Karpas-422 (cell line): ENCODE data around the gene NTSR1. TPM values are rescaled to one million over a fixed set of nuclear protein-coding genes. Genes with fewer than 3 reads are reported as not detected.

Experiments used
- DNase-seq: peaks from one replicate; pipeline ENCODE4 v3.0.0-alpha.2; 2015
- H2AFZ ChIP-seq: fragments of 200-600 bp; sonication (generic); 2 replicates; pipeline ENCODE4 v1.6.1; 2014; ENCODE audit warnings: antibody characterized with exemption, low read length, mixed read lengths
- H3K27ac ChIP-seq: fragments of 200-600 bp; sonication (generic); 2 replicates; pipeline ENCODE4 v1.5.1; 2014; ENCODE audit warnings: mild to moderate bottlenecking, low read length, moderate library complexity
- H3K27me3 ChIP-seq: fragments of 200-600 bp; sonication (generic); 2 replicates; pipeline ENCODE4 v1.6.1; 2014; ENCODE audit warnings: low read length, mixed read lengths
- H3K36me3 ChIP-seq: fragments of 200-600 bp; sonication (generic); 2 replicates; pipeline ENCODE4 v1.6.1; 2014; ENCODE audit warnings: low read length, mixed read lengths; ENCODE audit not compliant: insufficient read depth
- H3K4me1 ChIP-seq: fragments of 200-600 bp; sonication (generic); 2 replicates; pipeline ENCODE4 v1.6.1; 2014; ENCODE audit warnings: mild to moderate bottlenecking, low read length, mixed read lengths
- H3K4me2 ChIP-seq: fragments of 200-600 bp; sonication (generic); 2 replicates; pipeline ENCODE4 v1.6.1; 2014; ENCODE audit warnings: low read length, low read depth, mild to moderate bottlenecking; ENCODE audit not compliant: poor library complexity, severe bottlenecking
- H3K4me3 ChIP-seq: fragments of 200-600 bp; sonication (generic); 2 replicates; pipeline ENCODE4 v1.5.1; 2014; ENCODE audit warnings: mild to moderate bottlenecking, antibody characterized with exemption, low read length, mixed read lengths
- H3K79me2 ChIP-seq: fragments of 200-600 bp; sonication (generic); 2 replicates; pipeline ENCODE4 v1.6.1; 2014; ENCODE audit warnings: mild to moderate bottlenecking, low read length, mixed read lengths
- H3K9ac ChIP-seq: fragments of 200-600 bp; sonication (generic); 2 replicates; pipeline ENCODE4 v1.6.0; 2014; ENCODE audit warnings: low read length
- H3K9me2 ChIP-seq: fragments of 200-600 bp; sonication (generic), shearing (Covaris generic); replicated peaks from 2 replicates; pipeline ENCODE4 v1.6.0; 2014; ENCODE audit warnings: mild to moderate bottlenecking, low read length, moderate library complexity; ENCODE audit not compliant: insufficient read depth
- H3K9me3 ChIP-seq: fragments of 300-700, 200-600 bp; sonication (generic); 2 replicates; pipeline ENCODE4 v1.6.1; 2014; ENCODE audit warnings: low read length, mixed read lengths
- H4K20me1 ChIP-seq: fragments of 200-600 bp; sonication (generic); 2 replicates; pipeline ENCODE4 v1.6.1; 2014; ENCODE audit warnings: mild to moderate bottlenecking, antibody characterized with exemption, low read length, low read depth; ENCODE audit not compliant: insufficient read depth
- total RNA-seq: library from RNA; depleted of rRNA; stranded (reverse); fragments of >200 nt; shearing (Covaris generic); gene quantifications from 2 replicates; pipeline ENCODE4 v1.2.3, GENCODE V29; 2014; ENCODE audit warnings: low replicate concordance

Gene NTSR1
- total RNA-seq, 1 experiment from 2014 or later: not detected

DNA sequence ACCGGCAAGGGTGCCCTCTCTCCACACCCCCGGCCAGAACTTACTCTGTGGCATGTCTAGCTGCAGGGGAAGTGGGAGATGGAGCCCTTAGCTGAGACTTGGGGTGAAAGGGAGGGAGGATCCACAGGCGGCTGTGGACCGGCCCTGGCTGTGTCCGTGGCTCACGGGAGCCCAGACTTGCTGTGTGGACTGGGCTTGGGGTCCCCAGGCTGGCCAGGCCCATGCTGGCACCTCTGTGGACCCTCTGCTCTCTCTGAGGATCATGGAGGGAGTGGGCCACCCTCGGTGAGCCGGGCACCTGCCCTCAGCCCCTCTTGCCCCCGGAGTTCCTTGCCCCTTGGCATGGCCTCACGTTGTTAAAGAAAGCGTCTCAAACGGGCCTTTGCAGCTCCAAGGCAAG, 8.9 kb upstream of the NTSR1 start:
- Histone ChIP-seq H3K4me1 (peaks cover 6% of the 10 kb centered on the region), H3K9ac (no peak overlapping the region), H3K9me3 (no peaks in the 10 kb centered on the region), H3K4me2 (no peak overlapping the region), H3K36me3 (no peaks in the 10 kb centered on the region), H3K27ac (no peak overlapping the region), H3K27me3 (no peaks in the 10 kb centered on the region), H3K4me3 (no peak overlapping the region), H3K79me2 (no peaks in the 10 kb centered on the region), H2AFZ (no peak overlapping the region), H3K9me2 (no peaks in the 10 kb centered on the region), H4K20me1 (no peaks in the 10 kb centered on the region)
- no peak for DNase-seq

DNA sequence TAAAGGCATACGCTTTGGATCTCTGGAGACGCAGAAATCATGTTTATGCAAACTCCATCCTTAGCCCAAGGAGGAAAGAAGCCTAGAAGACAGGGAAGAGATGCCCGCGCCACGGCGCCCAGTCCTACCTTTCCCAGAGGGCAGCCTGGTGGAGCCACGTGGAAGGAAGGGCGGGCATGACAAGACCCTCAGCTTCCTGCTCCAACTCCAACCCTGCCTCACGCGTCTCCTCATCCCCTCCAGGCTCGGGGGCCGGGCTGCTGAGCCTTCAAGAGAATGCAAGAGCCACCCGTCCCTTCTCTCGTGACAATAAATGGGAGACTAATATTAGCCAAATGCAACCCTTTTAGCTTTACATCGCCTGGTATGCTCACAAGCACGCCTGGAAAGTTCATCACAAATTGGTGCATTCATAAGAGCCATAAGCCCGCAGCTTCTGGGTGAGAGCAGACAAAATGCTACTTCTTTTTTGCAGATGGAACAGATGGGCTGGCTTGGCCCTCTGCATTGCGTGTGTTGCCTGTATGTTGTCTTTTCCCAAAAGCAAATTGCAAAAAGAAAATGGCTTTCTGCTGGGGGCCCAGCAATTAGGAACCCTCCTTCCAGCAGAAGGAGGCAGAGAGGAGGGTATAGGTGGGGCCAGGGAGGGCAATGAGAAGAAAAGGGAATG, 8.2 kb upstream of the NTSR1 start:
- no peak overlapping the region for H2AFZ ChIP-seq
- H3K9ac ChIP-seq: no peak overlapping the region
- no peaks in the 10 kb centered on the region for H3K27me3 ChIP-seq
- no peak overlapping the region for H3K4me3 ChIP-seq
- no peak overlapping the region for H3K27ac ChIP-seq
- H3K79me2 ChIP-seq: no peaks in the 10 kb centered on the region
- H3K4me2 ChIP-seq: no peak overlapping the region
- no peaks in the 10 kb centered on the region for H4K20me1 ChIP-seq
- no peaks in the 10 kb centered on the region for H3K36me3 ChIP-seq
- H3K4me1 ChIP-seq: peaks cover 6% of the 10 kb centered on the region
- no peaks in the 10 kb centered on the region for H3K9me3 ChIP-seq
- DNase-seq: no peak
- no peaks in the 10 kb centered on the region for H3K9me2 ChIP-seq

DNA sequence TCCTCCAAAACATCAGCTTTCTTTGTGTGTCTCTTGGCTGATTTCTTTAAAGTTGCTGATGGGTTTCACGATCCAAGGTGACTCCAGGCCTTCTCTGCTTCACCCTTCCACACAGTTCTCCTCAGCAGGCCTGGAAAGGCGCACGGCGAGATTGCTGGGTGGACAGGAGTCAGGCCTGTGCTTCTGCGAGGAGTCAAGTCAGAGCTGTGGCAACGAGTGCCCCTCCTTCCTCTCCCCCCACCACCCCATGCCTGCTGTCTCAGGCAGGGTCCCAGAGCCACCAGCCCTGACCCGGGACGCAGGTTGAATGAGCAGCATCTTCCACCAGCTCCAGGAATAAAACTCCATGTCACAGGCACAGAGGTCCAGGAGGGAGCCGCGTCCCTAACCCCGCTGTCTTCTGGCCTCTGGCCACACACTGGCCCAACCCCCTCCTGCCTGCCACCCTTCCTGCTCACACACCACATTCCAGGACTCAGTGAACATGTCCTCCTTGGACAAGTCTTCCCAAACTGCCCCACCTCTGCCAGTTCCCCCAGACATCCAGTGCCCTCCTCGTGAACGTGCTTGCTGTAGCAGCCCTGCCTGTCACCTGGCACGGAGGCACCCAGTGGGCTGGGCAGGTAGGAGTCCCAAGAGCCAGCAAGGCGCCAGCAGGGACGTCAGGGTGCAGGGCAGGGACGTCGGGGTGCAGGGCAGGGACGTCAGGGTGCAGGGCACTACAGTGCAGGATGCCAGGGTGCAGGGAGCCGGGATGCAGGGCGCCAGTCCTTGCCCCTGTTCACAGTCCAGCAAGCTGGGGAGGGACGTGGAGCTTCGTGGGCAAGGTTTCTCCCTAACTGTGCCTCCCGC, 7.2 kb upstream of the NTSR1 start:
- H3K4me3 ChIP-seq: no peak overlapping the region
- no peaks in the 10 kb centered on the region for H3K27me3 ChIP-seq
- no peak overlapping the region for H2AFZ ChIP-seq
- no peak for DNase-seq
- H3K9ac ChIP-seq: no peak overlapping the region
- no peaks in the 10 kb centered on the region for H3K79me2 ChIP-seq
- no peaks in the 10 kb centered on the region for H3K9me3 ChIP-seq
- H3K36me3 ChIP-seq: no peaks in the 10 kb centered on the region
- no peaks in the 10 kb centered on the region for H4K20me1 ChIP-seq
- no peaks in the 10 kb centered on the region for H3K9me2 ChIP-seq
- peaks cover 6% of the 10 kb centered on the region for H3K4me1 ChIP-seq
- H3K4me2 ChIP-seq: no peak overlapping the region
- H3K27ac ChIP-seq: no peak overlapping the region

DNA sequence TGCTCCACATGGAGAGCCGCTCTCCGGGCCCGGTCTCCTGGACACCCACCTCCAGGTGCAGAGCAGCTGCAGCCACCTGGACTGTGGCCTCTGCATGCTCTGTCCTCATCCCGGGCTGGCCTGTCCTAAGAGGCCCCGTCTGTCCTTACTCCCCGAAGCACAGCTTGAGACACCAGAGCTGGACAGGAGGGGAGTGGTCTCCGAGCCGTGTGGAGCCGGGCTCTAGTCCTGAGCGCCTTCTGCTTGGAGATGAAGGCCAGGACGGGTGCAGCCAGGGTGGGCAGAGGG, 6.7 kb upstream of the NTSR1 start:
- H3K4me1 ChIP-seq: peaks cover 6% of the 10 kb centered on the region
- no peak overlapping the region for H3K4me2 ChIP-seq
- H3K9ac ChIP-seq: no peak overlapping the region
- no peaks in the 10 kb centered on the region for H3K27me3 ChIP-seq
- H3K36me3 ChIP-seq: no peaks in the 10 kb centered on the region
- H3K4me3 ChIP-seq: no peak overlapping the region
- H3K9me2 ChIP-seq: no peaks in the 10 kb centered on the region
- no peak overlapping the region for H3K27ac ChIP-seq
- no peak overlapping the region for H2AFZ ChIP-seq
- H3K79me2 ChIP-seq: no peaks in the 10 kb centered on the region
- H3K9me3 ChIP-seq: no peaks in the 10 kb centered on the region
- H4K20me1 ChIP-seq: no peaks in the 10 kb centered on the region
- DNase-seq: no peak

DNA sequence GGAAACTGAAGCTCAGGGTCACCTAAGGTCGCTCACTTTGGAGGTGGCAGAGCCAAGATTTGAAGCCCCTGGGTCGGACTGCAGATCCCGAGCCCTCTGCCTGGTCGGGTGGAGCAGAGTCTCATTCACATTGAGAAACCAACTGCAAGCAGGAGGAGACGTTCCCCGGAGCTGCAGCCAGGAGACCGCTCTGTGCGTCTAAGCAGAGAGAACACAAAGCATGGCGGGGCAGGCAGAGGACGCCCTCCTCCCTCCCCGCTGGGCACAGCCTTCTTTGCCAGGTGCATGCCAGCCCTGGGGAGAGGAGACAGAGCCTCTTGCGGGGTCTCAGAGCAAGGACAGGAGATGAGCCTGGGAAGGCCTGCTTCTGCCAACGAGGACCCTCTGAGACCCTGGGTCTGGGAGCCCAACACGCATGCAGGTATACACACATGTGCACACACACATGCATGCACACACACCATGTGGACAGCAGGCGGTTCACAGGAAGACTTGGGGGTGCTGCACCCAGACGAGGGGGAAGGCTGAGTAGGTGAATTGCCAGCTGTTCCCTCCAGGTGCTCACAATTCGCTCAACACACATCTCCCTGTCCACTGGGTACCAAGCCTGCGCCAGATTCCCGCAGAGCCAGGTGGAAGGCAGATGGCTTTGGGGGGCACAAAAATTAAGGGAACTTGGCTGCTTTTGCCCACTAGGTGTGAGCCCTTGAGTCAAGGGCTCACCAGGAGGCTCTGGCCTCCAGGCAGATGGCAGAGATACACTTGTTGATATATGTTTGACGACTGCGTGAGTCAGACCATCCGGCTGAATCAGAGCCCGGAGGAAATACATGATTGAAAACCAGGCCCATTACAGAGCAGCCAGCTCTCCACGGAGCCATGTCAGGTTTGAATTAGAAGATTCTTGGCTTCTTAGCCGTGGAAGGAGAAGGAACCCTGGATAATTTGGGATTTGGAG, 5.5 kb upstream of the NTSR1 start:
- DNase-seq: no peak
- no peak overlapping the region for H3K4me2 ChIP-seq

DNA sequence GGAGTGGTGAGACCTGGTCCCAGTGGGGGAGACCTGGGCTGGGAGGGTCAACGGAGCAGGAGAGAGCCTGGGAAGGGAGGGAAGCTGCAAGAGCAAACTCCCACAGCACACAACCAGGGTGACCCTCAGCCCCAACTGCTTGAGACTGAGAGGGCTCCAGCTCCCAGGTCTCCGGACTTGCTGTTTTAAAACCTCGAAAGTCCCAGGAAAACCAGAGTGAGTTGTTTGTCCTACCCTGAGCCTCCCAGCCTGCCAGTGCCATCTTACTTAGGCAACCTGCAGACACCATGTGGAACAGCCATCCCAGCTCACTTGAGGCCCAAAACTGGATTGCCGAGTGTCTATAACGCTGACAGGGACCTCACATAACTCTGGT, 4.8 kb upstream of the NTSR1 start:
- Histone ChIP-seq H3K4me2 (no peak overlapping the region), H4K20me1 (no peaks in the 10 kb centered on the region), H3K9me2 (no peaks in the 10 kb centered on the region), H2AFZ (no peak overlapping the region), H3K4me1 (no peaks in the 10 kb centered on the region), H3K79me2 (no peaks in the 10 kb centered on the region), H3K9ac (no peak overlapping the region), H3K27me3 (no peaks in the 10 kb centered on the region), H3K36me3 (no peaks in the 10 kb centered on the region), H3K9me3 (no peaks in the 10 kb centered on the region), H3K4me3 (no peak overlapping the region), H3K27ac (no peak overlapping the region)
- no peak for DNase-seq

More for the DNA sequence above, 5.5 kb upstream of the NTSR1 start:
- H3K27me3 ChIP-seq: no peaks in the 10 kb centered on the region
- H3K79me2 ChIP-seq: no peaks in the 10 kb centered on the region
- peaks cover under 1% of the 10 kb centered on the region for H3K4me1 ChIP-seq
- no peak overlapping the region for H3K4me3 ChIP-seq
- no peak overlapping the region for H3K27ac ChIP-seq
- H3K9me3 ChIP-seq: no peaks in the 10 kb centered on the region
- no peak overlapping the region for H2AFZ ChIP-seq
- H3K36me3 ChIP-seq: no peaks in the 10 kb centered on the region
- no peaks in the 10 kb centered on the region for H3K9me2 ChIP-seq
- no peaks in the 10 kb centered on the region for H4K20me1 ChIP-seq
- H3K9ac ChIP-seq: no peak overlapping the region

DNA sequence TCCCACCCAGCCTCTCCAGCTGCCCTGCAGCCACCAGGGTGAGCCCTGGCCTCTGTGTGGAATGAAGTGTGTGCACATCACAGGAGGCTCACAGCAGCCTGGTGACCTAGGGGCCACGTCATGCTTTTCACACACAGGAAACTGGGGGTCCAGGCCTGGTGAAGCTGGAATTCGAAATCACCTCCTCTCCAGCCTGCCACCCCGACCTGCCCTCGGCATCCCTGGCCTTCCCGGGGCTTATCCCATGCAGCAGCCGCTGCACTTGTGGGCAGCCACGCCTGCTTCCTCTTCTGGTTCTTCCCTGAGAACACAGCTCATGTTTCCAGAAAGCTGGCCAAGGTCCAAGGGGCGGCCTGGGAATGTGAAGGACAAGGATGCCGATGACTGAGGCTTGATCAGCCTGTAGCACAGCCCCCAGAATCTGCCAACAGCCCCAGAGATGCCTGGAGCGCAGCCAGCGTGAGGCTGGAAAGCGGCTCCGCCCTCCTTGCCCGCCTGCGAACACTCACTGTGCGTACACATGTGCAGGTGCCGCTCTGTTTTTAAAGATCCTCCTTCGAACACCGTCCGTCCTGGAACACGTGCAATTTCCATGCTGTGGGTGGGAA, 4.2 kb upstream of the NTSR1 start:
- H4K20me1 ChIP-seq: no peaks in the 10 kb centered on the region
- H3K9me2 ChIP-seq: no peaks in the 10 kb centered on the region
- no peak overlapping the region for H3K4me2 ChIP-seq
- DNase-seq: no peak
- no peaks in the 10 kb centered on the region for H3K27me3 ChIP-seq
- H3K9me3 ChIP-seq: no peaks in the 10 kb centered on the region
- H3K36me3 ChIP-seq: no peaks in the 10 kb centered on the region
- H3K27ac ChIP-seq: no peak overlapping the region
- no peak overlapping the region for H3K9ac ChIP-seq
- no peaks in the 10 kb centered on the region for H3K79me2 ChIP-seq
- no peak overlapping the region for H3K4me3 ChIP-seq
- H2AFZ ChIP-seq: no peak overlapping the region
- H3K4me1 ChIP-seq: no peaks in the 10 kb centered on the region

DNA sequence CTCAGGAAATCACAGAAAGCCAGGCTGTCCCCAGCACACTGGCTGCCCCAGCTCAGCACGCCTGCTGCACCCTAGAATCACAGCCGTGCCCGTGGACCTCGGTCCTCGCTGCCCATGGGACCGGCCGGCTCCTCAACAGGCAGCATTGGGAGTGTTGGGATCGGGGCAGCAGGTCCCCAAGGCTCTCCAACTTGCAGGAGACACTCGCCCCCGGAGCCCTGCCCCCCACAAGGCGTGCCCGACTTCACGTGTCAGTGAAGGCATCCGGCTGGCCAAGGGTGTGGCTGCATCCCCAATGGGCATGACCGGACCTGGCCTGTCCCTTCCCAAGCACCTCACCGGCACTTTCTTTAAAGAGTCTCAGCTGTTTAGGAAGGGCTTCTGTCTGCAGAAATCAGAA, 3.0 kb upstream of the NTSR1 start:
- Histone ChIP-seq H3K4me2 (no peak overlapping the region), H4K20me1 (no peaks in the 10 kb centered on the region), H3K4me3 (no peak overlapping the region), H3K4me1 (no peaks in the 10 kb centered on the region), H3K9ac (no peak overlapping the region), H3K27me3 (no peaks in the 10 kb centered on the region), H3K79me2 (no peaks in the 10 kb centered on the region), H2AFZ (no peak overlapping the region), H3K27ac (no peak overlapping the region), H3K9me2 (no peaks in the 10 kb centered on the region), H3K9me3 (no peaks in the 10 kb centered on the region), H3K36me3 (no peaks in the 10 kb centered on the region)
- no peak for DNase-seq
